Raji (cell line): Measurements from ENCODE around the gene SEC61B.

Source experiments
- POLR2A ChIP-seq: IDR thresholded peaks from 2 replicates; pipeline ENCODE4 v1.6.1; 2011; ENCODE audit warnings: low read depth, low read length, control low read depth; ENCODE audit not compliant: insufficient read depth

The SEC61B gene

DNA sequence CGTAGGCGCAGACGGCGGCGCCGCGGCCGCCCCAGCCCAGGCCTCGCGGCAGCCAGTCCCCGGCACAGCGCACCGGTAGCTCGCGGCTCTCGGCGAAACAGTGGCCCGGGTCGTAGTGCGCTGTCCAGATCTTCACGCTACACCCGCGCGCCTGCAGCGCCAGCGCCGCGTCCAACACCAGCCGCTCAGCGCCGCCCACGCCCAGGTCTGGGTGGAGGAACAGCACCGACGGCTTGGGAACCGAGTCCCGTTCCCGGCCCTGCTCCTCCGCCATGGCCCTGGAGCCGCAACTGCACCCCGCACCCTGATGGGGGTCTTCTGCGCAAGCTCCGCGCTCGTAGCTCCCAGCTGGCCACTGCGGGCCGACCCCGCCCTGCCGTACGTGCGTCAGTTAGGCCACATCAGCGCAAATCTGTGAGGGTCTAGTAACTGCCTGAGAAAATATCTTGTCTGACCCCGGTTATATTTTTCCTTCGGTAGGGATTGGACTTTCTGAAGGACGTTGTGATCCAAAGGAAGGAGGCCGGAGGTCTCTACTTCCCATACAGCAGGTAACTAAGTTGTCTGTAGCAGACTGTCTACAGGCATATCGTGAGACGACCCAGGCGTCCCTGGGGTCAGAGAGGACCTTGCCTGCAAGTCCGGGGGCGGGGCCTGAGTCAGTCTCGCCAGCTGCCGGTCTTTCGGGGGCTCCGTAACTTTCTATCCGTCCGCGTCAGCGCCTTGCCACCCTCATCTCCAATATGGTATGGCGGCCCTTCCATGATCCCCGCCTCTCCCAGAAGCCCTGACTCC is at the start of gene SEC61B, which contains the start of gene ALG2:
Gene SEC61B, plus strand, starts transcription at position 662 of the 795 bp plus-strand sequence. Its CDS starts 82 bp downstream, at position 744.
Gene ALG2, minus strand, starts transcription at position 322 of the 795 bp plus-strand sequence. Its CDS starts 48 bp downstream, at position 274.
- peak; percentile 94 for TF ChIP-seq POLR2A

DNA sequence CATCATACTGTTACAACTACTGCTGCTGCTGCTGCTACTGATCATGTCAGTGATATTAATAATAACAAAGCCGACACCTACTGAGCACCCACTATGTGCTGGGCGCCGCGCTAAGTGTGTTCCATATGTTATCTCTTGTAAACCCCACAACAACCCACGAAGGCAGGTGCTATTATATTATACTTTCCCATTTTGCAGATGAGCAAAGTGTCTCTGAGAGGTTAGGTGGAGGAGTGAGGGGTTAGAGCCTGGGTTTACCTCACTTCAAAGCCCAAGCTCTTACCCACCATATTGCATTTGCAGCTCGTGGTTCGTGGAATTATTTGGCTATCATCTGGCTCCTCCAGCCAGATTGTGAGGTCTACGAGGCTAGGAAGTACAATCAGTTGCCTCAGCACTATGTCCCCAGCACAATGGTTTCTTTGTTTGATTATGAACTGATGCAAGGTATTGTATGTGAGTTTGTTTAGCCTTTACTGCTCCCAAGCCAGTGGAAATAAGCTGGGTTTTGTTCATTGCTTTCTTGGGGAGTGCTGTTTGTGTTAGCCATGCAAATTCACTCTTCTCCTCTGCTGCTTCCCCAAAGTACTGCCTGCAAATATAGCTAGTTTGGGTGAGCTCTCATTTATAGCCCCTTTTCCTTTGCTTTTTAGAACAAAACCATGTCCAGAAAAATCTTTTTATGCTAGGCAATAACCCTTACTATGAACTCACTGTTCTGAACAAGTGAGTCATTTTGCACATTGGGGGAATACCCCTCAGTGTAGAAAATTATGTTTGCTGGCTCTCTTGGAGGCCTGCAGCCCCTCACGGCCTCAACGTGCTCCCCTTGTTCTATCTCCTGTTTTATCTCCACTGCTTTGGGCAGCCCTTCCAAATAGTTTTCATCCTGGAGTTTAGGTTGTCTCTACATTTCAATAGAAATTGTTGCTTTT is 48.2 kb upstream of the SEC61B start:
- no peak for TF ChIP-seq POLR2A

DNA sequence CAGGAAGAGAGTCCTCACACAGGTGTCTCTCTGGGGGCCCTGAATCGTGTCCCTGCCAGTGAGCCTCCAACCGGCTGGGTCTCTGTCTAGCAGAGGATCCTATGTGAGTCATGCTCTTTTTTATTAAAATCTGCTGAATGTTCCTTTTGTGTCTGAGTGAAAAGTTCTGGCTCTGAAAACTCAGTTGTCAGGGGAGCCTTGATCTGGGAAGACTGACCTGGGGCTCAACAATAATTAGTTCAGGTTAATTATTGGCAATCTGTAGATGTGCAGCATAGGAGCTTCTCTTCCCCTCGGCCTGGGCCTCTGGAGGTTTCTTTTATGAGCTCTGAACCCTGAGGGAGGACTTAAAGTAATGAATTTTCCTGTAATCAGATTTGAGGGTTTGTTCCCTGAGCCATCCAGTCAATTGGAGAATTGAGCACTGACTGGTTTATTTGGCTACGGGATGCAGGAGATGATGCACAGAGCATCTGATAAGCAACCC is 45.5 kb upstream of the SEC61B start:
- TF ChIP-seq POLR2A: no peak

DNA sequence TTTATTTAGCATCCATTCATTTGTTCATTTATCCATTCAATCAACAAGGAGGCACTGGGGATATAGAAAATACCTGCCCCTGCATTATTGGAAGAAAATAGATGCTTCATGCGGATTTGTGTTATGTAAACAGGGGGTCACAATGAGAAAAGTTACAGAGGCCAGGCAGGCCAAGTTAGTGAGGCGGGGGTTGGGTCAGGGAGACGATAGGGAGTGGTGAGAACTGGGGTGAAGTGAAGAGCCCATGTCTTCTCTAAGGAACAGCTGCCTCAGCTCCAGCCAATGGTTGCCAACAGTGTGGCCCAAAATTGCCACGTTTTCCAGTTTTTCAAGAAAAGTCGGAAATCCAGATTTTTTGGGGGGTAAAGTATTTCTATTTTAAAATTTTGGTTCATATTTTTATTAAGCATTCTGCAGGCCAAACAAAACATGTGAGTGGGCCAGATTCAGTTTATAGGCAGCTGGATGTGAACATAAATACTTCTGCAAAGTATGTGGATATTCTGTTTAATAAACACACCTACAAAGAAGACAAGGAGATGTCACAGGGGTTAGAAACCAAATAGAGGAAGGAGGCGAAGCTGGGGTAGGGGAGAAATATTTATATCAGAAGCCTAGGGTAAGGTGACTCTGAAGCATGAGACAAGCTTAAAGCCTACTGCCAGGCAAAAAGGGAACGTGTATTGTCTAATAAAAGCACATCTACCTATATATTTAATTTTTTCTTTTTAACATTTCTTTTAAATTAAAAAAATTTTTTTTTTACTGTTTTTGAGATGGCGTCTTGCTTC is 44.3 kb upstream of the SEC61B start:
- no peak for TF ChIP-seq POLR2A

DNA sequence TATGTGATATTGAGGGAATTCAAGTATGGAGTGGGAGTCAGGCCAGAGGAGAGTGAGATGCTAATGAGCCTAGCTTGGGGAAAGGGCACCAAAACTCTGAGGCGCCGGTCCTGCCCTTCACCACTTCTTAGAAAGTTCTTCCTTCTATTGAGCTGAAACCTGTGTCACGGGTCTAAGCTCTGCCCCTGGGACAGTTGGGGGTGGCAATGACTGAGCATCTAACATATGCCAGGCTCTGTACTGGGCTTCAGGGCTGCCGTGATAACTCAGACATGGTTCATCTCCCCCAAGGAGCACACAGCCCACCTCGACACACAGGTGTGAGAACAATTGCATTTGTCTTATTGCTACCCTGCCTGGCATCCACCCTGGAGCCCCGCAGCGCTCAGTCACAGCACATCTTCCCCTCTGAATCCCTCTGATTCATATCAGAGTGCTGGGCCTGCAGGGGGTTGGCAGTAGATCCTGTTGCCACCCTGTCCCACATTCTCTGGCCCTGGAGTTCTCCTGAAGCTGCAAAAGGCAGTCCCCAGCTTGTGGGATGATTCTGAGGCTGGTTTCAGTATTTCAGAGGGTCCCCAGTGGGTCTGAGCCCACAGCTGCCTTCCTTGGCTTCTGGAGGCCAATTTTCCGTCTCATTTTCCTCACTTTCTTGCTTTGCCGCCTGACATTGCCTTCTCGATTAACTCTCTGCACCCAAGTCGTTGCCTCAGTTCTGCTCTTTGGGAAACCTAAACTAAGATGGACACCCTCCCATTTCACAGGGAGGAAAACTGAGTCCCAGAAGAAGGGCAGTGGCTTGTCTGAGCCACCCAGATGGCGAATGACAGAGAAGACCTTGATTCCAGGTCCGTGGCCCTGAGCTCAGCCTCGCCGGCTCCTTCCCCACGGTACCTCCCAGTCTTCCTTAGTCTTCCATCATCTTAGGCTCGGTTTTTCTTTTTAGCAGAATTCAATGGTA is 42.9 kb upstream of the SEC61B start:
- no peak for TF ChIP-seq POLR2A

DNA sequence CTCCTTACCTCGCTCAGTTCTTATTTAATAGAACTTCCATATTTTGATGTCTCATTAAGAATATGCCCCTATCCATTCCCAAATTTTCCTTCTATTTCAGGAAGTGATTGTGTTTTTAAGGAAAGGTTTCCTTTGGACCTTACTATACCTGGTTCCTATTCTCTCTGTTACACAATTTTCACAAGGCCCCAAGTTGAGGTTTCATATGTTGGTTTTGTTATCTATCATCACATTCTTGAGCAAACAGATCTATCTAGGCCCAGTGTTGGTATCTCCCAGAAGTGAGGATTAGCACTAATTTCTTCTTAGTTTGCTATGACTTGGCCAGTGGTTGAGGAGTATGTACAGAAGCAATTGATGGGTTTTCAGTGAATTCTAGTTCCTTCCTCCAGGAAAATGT is 41.9 kb upstream of the SEC61B start:
- no peak for TF ChIP-seq POLR2A

DNA sequence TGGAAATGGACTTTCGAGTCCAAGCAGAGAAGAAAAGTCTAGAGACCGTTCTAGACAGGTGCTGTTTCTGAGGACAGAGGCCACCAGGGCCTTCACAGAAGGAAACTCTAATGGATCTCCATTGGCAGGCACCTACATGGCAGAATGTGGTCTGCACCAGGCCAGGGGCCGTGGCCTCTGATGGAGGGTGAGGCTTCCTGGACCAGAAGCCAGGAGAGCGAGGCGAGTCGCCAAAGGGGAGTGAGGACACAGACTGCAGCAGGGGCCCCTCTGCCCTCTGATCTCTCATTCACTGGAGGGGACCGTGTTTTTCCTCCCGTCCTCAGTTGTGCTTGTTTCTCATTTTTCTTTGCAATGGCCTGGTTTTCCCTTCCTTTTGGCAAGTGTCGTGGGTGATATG is 41.4 kb upstream of the SEC61B start:
- no peak for TF ChIP-seq POLR2A

DNA sequence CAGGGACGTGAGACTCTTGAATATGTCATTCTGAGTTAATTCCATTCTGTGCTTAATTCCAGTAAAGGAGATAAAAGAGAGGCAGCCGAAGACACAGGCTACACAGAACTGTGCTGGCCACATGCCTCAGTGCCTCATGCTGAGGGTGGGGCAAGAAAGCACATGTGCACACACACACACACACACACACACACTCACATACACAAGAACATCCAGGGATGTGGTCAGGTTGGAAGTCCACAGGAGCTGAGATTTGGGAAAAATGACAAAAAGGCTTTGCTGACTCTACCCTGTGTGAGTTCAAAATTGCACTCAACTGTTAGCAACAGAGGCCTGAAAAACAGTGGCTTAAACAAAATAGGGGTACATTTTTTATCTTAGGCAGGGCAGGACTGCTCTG is 40.9 kb upstream of the SEC61B start:
- no peak for TF ChIP-seq POLR2A

DNA sequence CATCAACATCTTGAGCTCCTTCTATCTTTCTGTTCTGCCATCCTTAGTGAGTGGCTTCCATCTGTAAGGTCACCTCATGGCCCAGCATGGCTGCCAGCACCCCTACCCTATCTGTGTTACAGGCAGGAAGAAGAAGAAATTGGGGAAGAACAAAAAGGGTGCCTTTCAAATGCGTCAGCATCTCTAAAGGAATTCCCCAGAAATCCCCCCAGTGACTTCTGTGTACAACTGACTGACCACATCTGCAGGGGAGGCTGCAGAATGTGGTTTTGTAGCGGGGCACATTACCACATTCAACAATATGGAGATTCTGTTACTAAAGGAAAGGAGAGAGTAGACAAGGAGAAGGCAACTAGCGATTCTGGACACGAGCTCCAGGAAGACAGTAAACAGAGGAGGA is 40.5 kb upstream of the SEC61B start:
- TF ChIP-seq POLR2A: 0 out of 2 replicates have a peak, but pooled peaks have one; percentile 26

DNA sequence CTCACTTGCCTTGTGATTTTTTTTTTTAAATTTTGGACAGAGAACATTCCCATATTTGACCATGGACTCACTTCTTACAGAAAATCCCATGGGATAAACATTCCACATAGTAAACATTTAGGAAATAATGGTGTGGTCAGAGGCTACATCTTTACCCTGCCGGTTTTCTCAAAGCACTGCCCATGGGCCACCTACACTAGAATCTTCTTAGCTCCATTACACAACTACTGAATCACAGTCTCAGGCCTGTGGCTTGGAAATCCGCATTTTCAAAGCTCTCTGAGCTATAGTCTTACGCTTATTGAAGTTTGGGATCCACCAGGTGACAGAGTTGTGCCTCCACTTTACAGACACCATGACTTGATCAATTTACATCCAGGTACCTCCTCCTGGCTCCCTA is 39.7 kb upstream of the SEC61B start:
- TF ChIP-seq POLR2A: no peak

DNA sequence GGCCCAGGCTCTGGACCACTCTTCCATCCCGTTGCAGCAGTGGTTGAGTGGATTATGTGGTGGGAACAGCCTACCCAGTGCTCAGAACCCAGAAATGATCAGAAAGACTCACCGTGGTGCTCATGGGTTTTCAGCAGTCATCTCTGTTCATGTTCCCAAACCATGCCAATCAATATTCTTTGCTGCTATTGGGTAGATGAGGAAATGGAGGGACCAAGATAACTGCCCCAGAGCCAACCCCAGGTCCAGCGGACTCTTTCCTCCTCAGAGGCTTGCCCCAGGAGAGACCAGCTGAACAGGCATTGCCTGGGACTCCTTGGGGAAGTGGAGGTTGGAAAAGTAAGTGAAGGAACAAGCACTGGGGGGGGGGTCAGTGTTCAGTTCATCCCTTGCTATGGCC is 38.5 kb upstream of the SEC61B start:
- no peak for TF ChIP-seq POLR2A

DNA sequence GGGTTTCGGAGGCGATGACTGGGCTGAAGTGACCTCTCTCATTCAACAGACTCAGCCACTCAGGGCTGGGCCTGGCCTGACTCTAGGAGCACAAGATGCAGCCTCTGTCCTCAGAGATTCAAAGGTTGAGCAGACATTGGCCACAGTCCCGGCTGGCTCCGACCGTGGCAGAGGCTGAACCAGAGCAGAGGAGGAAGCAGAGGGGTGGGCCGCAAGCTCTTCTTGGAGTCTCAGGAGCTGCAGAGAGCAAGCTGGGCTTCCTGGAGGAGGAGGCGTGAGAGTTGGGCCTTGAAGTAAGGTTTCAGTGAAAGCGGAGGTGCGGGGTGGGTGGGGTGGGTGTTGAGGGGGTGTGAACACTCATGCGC is 38.0 kb upstream of the SEC61B start:
- no peak for TF ChIP-seq POLR2A

DNA sequence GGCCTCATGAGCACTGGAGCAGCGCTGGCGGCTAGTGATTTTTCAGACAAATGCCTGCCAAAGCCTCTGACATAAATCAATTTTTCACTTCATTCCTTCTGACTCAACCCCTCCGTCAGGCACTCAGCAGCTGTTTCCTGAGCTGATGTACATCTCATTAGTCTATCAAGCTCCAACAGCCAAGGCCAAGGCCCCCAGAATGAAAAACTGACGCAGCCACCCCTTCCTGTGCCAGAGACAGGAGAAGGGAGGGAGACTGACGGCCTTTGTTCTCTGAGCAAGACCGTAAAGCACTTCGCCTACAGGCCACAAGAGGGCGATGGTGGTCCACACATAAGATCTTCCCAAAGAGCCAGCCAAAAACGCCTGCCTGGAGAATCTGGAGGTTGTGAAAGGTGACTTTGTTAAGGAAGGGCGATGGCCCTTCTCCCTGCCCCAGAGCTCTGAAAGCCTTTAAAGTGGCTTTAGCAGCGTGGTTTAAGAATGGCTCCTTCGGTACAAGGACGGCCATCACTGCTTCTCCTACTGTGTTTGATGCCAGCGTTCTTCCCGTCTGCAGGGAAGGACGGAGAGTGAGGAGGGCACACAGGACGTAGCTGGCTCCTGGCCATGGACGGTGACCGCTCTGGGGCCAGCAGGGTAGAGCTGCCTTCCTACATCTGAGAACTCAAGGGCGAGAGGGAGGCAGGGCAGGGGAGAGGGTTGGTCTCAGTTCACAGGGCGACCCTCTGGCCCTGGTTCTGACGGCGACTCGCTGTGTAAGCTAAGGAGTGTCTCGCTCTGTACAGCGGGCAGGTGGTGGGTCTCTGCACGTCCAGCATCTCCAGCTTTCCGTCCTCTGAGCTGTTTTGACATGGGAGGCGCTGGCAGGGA is 37.4 kb upstream of the SEC61B start:
- no peak for TF ChIP-seq POLR2A

DNA sequence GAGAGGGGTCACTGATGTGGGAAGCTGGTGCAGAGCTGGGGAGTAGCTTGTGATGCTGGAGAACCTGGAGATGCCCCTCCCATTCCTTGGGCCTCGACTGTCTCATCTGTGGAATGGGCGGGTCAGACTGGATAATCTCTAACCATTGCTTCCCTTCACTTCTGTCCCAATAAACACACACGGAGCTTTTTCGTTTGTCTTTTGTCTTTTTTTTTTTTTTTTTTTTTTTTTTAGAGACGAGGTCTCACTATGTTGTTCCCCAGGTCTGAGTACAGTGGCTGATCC is 36.8 kb upstream of the SEC61B start:
- TF ChIP-seq POLR2A: no peak

DNA sequence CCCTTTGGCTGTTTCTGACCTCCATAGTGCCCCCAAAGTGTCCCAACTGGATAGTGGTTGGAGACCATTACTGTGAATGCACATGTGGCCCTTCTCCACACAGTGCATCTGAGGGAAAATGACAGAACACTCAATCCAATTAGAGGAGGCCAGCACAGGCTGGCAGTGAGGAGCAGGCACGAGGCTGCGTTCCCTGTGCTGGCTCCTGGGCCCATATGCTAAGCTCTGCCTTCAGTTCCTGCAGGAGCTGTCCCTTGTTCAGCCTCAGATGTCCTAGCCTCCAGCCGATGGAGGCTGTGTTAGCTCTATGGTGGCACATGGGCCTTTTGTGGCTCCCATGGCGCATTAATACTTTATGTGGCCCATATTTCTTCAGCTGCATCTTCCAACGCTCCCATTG is 36.1 kb upstream of the SEC61B start:
- TF ChIP-seq POLR2A: no peak
